Gastroesophageal sphincter (tissue), 3 donors: ENCODE data around the gene CNNM4.

Experiments used
- CTCF ChIP-seq, 4 experiments: fragments of 200-600 bp in 2 of 4; fragments of 450-650 bp in 2 of 4; sonication (generic) in 1 of 4; IDR thresholded peaks; one replicate each; pipeline ENCODE4 v1.5.1; 2017 to 2019; ENCODE audit warnings: antibody characterized with exemption in 4 of 4, mild to moderate bottlenecking in 2 of 4, moderate library complexity in 2 of 4
- EP300 ChIP-seq: sonication (generic); formaldehyde crosslinking; IDR thresholded peaks from one replicate; pipeline ENCODE4 v1.6.1; 2017; ENCODE audit warnings: antibody characterized with exemption, mild to moderate bottlenecking

- TF ChIP-seq CTCF (IDR thresholded peaks at IDR 0.05) (no peak), EP300 (no peak)
Observed at GRCh38 chr2:96841701-96842495, 81.2 kb downstream of the CNNM4 start.
